Loucy (cell line): Measurements from ENCODE around the gene PIK3C3.
A peak's percentile ranks its signal among the peaks of the same experiment; 100 is the strongest.

Experiments
- H2AFZ ChIP-seq: fragments of 200-600 bp; sonication (generic); 2 replicates; pipeline ENCODE4 v1.6.0; 2016; ENCODE audit warnings: antibody characterized with exemption, mild to moderate bottlenecking, low read length, moderate library complexity
- H3F3A ChIP-seq: fragments of 200-600 bp; 2 replicates; pipeline ENCODE4 v1.6.0; 2016; ENCODE audit warnings: antibody characterized with exemption, low read depth, mild to moderate bottlenecking
- H3K27me3 ChIP-seq: fragments of 200-600 bp; sonication (generic); 2 replicates; pipeline ENCODE4 v1.6.1; 2014; ENCODE audit warnings: low read length, mild to moderate bottlenecking; ENCODE audit not compliant: insufficient read depth, poor library complexity, severe bottlenecking
- H3K36me3 ChIP-seq: fragments of 200-600 bp; sonication (generic); 2 replicates; pipeline ENCODE4 v1.6.1; 2016; ENCODE audit warnings: low read length; ENCODE audit not compliant: insufficient read depth
- H3K4me1 ChIP-seq: fragments of 200-600 bp; sonication (generic); 2 replicates; pipeline ENCODE4 v1.5.1; 2014; ENCODE audit warnings: low read length, mild to moderate bottlenecking; ENCODE audit not compliant: insufficient read depth, poor library complexity, severe bottlenecking
- H3K4me2 ChIP-seq: fragments of 200-600 bp; sonication (generic); 2 replicates; pipeline ENCODE4 v1.6.0; 2014; ENCODE audit warnings: antibody characterized with exemption, low read length, low read depth, mild to moderate bottlenecking; ENCODE audit not compliant: poor library complexity, severe bottlenecking
- H3K4me3 ChIP-seq: fragments of 200-600 bp; sonication (generic); 2 replicates; pipeline ENCODE4 v1.5.1; 2014; ENCODE audit warnings: low read length, mild to moderate bottlenecking, mixed read lengths; ENCODE audit not compliant: poor library complexity, severe bottlenecking
- H3K79me2 ChIP-seq: fragments of 200-600 bp; sonication (generic); 2 replicates; pipeline ENCODE4 v1.6.1; 2014; ENCODE audit warnings: low read length; ENCODE audit not compliant: insufficient read depth
- H3K9ac ChIP-seq: fragments of 200-600 bp; sonication (generic); 2 replicates; pipeline ENCODE4 v1.6.0; 2014; ENCODE audit warnings: mild to moderate bottlenecking, low read depth, low read length, moderate library complexity; ENCODE audit not compliant: poor library complexity, severe bottlenecking
- H3K9me2 ChIP-seq: fragments of 200-600 bp; sonication (generic); replicated peaks from 2 replicates; pipeline ENCODE4 v1.6.1; 2016; ENCODE audit warnings: low read depth, low read length, mixed read lengths
- H3K9me3 ChIP-seq: fragments of 200-600 bp; sonication (generic); 2 replicates; pipeline ENCODE4 v1.6.1; 2014; ENCODE audit warnings: mild to moderate bottlenecking, antibody characterized with exemption, low read length, low read depth; ENCODE audit not compliant: insufficient read depth
- H4K20me1 ChIP-seq: fragments of 200-600 bp; sonication (generic); 2 replicates; pipeline ENCODE4 v1.6.0; 2014; ENCODE audit warnings: antibody characterized with exemption, low read length, mild to moderate bottlenecking; ENCODE audit not compliant: insufficient read depth, poor library complexity, severe bottlenecking
- EZH2phosphoT487 ChIP-seq: fragments of 200-600 bp; IDR thresholded peaks from 2 replicates; pipeline ENCODE4 v1.6.1; 2018; ENCODE audit warnings: antibody characterized with exemption, mild to moderate bottlenecking, moderate library complexity, borderline replicate concordance
- TF ChIP-seq, protein P1 (sequence below): fragments of 200-600 bp; sonication (generic); conservative IDR thresholded peaks from 2 replicates; pipeline ENCODE4 v1.5.1; 2014; ENCODE audit warnings: mild to moderate bottlenecking, antibody characterized with exemption, low read length

Gene PIK3C3

DNA sequence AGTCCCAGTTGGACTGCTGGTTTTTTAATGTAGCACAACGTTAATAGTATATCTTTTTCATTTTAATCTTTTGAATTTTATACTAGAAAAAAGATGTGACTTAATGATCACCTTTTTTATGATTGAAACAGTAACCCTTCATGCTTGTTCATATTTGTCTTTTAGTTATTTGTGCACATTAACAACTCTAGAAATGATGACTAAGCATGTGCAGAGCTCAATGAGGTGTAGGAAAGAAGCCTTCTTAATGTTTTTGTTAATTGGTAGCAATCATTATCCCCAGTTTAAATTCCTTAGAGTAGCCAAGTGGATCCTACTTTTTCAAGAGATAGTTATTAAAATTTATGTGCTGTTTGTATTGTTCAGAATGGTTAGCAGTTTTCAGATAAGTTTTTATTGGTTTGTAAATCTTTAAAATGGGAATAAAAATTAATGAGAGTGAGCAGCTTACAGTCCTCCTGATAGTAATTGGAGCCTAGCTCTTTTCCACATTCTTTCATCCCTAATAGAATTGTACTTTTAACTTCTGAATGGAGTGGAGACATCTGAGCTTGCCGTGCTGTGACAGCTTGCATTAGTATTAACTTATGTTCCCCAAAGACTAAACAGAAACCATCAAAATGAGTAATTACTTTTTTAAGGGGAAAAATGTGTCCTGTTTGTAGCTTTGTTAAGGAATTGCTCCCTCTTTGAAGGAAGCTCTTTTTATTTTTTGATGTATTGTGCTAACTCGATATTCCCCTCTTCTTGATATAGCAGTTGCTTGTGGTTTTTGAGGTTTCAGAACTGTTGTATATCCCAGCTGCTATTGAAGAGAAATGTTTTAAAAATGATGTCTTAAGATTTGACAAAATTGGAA lies 17.3 kb downstream of the PIK3C3 start:
- Histone ChIP-seq H3K79me2 (peaks cover 91% of the 10 kb centered on the region), H3F3A (peaks cover 4% of the 10 kb centered on the region; the same call in 1 of the 2 replicates), H3K36me3 (peaks cover 32% of the 10 kb centered on the region), H4K20me1 (peaks cover 4% of the 10 kb centered on the region), H3K27me3 (no peaks in the 10 kb centered on the region), H3K4me3 (peak overlapping the region; percentile 57), H2AFZ (no peak overlapping the region), H3K4me1 (peaks cover 91% of the 10 kb centered on the region), H3K9me2 (no peaks in the 10 kb centered on the region), H3K4me2 (peak overlapping the region; percentile 72), H3K9me3 (no peaks in the 10 kb centered on the region), H3K9ac (peak overlapping the region; percentile 67)
- TF ChIP-seq EZH2phosphoT487 = no peak
- TF ChIP-seq, protein P1, sequence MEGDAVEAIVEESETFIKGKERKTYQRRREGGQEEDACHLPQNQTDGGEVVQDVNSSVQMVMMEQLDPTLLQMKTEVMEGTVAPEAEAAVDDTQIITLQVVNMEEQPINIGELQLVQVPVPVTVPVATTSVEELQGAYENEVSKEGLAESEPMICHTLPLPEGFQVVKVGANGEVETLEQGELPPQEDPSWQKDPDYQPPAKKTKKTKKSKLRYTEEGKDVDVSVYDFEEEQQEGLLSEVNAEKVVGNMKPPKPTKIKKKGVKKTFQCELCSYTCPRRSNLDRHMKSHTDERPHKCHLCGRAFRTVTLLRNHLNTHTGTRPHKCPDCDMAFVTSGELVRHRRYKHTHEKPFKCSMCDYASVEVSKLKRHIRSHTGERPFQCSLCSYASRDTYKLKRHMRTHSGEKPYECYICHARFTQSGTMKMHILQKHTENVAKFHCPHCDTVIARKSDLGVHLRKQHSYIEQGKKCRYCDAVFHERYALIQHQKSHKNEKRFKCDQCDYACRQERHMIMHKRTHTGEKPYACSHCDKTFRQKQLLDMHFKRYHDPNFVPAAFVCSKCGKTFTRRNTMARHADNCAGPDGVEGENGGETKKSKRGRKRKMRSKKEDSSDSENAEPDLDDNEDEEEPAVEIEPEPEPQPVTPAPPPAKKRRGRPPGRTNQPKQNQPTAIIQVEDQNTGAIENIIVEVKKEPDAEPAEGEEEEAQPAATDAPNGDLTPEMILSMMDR = no peak

DNA sequence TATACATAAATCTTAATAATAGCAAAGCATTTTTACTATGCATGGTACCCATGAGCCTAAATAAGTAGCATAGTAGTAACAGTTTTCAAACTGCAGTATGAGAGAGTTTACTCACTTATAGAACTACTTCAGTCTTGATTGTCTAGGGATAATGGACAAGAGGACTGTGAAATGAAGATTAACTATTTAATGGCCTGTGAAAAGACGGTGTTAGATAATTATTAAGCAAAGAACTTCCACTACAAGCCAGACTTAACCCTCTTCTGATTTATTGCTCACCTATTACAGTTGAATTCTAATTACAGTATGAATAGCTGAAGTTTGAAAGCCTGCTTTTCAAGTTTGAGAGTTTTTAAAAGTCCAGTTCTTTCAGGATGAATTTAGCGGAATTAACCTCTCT lies 18.9 kb downstream of the PIK3C3 start:
- Histone ChIP-seq H3K4me2 (peak overlapping the region; percentile 72), H3K4me1 (peaks cover 79% of the 10 kb centered on the region), H2AFZ (no peak overlapping the region), H3K79me2 (peaks cover 87% of the 10 kb centered on the region), H3K4me3 (no peak overlapping the region), H3K27me3 (no peaks in the 10 kb centered on the region), H3K36me3 (peaks cover 23% of the 10 kb centered on the region; the same call in 1 of the 2 replicates), H3K9ac (peak overlapping the region; percentile 47), H3K9me3 (no peaks in the 10 kb centered on the region), H4K20me1 (no peaks in the 10 kb centered on the region), H3K9me2 (no peaks in the 10 kb centered on the region), H3F3A (peaks cover 4% of the 10 kb centered on the region; the same call in 1 of the 2 replicates)
- no peak for TF ChIP-seq EZH2phosphoT487
- TF ChIP-seq, protein P1 = no peak

DNA sequence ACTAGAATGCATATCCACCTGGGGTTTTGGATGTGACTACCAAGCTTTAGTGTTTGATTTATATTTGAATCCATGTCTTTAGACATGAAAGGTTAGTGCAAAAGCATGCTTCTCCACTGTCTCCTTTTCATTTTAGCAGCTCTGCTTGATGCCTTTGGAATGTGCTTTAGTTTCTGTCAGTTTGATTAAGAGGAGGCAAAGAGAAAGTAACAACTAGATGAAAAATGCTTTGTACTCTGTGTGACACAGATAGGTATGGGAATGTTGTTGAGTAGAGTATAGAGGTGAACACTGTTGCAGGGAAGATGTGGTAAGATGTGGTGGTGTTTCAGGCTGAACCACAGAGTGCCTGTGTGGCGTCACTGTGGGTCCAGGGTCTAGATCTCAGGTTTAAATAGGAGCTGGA lies 19.8 kb downstream of the PIK3C3 start:
- H3K9me2 ChIP-seq = no peaks in the 10 kb centered on the region
- peaks cover 4% of the 10 kb centered on the region; the same call in 1 of the 2 replicates for H3F3A ChIP-seq
- H3K27me3 ChIP-seq = no peaks in the 10 kb centered on the region
- H3K4me2 ChIP-seq = peak overlapping the region; percentile 72
- peak overlapping the region; percentile 47 for H3K9ac ChIP-seq
- H3K79me2 ChIP-seq = peaks cover 85% of the 10 kb centered on the region
- H3K9me3 ChIP-seq = no peaks in the 10 kb centered on the region
- no peak overlapping the region for H2AFZ ChIP-seq
- no peak for TF ChIP-seq EZH2phosphoT487
- no peaks in the 10 kb centered on the region for H4K20me1 ChIP-seq
- H3K4me3 ChIP-seq = peak overlapping the region; percentile 49
- H3K36me3 ChIP-seq = peaks cover 21% of the 10 kb centered on the region; the same call in 1 of the 2 replicates
- H3K4me1 ChIP-seq = peaks cover 72% of the 10 kb centered on the region
